Ishikawa (cell line): ENCODE results near the gene KCNT1.

ENCODE experiments used
- CEBPB ChIP-seq: IDR thresholded peaks from 2 replicates; pipeline ENCODE4 v1.6.1; 2012
- CREB1 ChIP-seq: IDR thresholded peaks from 2 replicates; pipeline ENCODE4 v1.6.1; 2012; ENCODE audit warnings: low read depth
- TAF1 ChIP-seq: IDR thresholded peaks from 2 replicates; pipeline ENCODE4 v1.6.1; 2012; ENCODE audit warnings: low read depth, mild to moderate bottlenecking

DNA sequence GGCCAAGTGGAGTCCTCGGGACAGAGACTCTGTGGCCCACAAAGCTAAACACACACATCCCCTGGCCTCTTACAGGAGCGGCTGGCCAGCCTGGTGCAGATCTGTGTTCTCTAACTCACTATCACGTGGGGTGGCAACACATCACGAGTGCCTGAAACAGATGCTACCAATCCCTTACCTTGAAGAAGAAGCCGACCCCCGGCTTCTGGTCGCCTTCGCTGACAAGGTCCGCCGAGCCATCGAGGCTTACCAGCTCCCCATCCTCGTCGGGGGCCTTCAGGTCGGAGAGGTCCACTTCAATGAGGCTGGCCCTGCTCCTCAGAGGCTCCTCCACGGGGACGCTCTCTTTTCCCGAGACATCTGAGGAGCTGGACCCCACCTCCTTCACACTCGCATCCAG, 118.7 kb downstream of the KCNT1 start:
- no peak for TF ChIP-seq CREB1
- no peak for TF ChIP-seq CEBPB
- no peak for TF ChIP-seq TAF1
